CD1c-positive myeloid dendritic cell (primary cell): ENCODE results near the gene BACH2.

ENCODE experiments used
- DNase-seq: peaks from one replicate; pipeline ENCODE4 v3.0.0-alpha.2; 2016; ENCODE audit errors: extremely low spot score

Gene BACH2

DNA sequence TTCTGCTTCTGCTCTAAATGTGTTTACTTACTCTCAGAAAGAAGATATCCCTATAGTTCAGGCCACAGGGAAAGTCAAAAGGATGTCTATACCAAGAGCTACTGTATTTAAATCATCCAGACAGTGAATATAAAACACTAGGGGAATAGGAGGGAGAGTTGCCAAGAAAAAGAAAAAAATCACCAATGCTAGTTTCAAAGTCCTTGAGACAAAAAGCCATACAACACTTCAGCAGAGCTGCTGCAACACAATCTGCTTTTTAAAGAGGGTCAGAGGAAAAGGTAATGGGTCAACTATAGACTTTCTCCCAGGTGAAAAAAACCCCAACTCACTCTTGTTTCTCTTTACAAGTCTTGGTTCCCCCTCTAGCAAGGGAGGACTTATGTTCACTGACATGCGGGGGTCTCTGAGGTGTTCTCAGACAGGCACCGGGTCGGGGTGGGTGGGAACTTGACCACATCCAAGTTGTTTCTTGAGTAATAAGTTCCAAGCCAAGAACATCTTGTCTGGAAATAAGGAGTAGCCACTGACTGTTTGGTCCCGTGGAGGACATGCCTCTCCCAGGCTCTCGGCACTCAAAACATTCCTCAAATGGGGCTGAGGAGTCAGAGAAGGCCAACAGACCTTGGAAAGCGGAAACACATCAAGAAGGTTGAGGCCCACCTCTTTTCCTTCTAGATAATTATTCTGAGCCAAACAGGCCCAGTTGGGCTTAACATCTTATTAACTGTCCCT is 354.7 kb downstream of the BACH2 start:
- no peak for DNase-seq

DNA sequence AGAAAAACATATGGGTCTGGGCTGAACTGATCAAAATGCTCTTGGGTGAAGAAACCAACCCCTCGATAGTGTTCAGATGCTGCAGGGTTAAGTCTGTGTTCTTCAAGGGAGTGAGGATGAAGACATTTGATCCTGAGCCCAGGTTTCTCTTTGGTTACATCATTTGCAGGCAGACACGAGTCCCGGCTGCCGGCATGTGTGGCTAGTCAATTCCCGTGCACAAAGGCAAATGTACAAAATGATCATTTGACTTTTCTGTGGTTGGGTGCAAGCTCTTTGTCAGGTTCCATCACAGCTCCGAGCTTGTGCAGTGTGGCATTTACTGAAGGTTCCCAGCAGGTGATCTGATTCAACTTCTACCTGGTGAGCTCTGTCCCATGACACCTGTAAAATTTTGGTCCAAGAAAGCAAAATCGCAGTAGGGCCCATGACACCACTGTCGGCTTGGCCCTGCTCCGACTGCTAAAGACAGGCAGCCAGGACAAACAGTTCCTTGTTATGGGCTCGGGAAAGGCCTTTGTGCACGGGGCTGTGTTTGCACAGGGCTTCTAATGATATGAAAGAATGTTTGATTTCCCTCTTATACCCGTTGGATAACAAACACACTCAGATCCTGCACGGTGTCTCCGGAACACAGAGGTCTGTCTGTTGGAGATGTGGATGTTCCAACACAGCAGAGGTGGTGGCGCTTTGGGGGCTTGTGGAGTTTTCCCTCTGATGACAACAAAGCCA is 355.4 kb downstream of the BACH2 start:
- no peak for DNase-seq

DNA sequence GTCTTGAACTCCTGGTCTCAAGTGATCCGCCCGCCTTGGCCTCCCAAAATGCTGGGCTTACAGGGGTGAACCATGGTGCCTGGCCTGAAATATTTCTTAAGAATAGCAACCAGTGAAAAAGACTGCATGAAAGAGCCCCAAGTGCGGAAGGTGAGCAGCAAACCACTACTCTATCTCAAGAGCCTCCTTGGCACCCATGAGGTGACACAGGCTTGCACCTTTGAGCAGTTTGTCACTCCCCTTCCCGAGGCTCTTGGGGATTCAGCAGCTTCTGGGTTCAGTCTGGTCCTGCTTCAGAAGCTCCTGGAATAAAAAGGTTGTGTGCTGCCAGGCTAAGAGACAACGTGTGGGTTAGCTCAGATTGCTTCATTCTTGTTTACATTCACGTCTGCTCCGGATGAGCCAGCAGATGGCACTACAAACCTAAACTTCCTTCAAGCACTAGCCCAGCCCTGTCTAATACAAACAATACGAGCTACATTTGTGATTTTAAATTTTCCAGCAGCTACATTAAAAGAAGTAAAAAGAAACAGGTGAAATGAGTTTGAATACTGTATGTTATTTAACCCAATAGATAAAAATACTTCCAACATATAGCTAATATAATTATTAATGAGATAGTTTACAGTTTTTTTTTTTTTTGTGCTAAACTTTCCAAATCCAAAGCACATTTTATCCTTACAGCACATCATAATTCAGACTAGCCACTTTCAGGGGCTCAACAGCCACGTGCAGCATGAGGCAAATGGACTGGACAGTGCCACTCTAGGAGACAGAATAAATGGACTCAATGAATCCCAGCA is 356.2 kb downstream of the BACH2 start:
- peak; percentile 78 for DNase-seq

DNA sequence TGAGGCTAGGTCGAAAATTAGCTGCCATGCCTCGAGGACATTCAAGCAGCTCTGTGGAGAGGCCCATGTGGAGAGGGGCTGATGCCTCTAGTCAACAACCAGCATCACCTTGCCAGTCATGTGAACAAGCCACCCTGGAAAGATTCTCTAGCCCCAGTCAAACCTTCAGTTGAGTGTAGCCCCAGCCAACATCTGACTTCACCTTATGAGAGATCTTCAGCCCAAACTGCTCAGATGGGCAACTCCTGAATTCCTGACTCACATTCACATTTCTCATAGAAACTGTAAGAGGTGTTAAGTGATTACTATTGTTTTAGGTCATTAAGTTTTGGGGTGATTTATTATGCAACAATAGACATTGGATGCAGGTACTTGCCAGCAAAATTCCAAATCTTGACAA is 357.5 kb downstream of the BACH2 start:
- DNase-seq: no peak

DNA sequence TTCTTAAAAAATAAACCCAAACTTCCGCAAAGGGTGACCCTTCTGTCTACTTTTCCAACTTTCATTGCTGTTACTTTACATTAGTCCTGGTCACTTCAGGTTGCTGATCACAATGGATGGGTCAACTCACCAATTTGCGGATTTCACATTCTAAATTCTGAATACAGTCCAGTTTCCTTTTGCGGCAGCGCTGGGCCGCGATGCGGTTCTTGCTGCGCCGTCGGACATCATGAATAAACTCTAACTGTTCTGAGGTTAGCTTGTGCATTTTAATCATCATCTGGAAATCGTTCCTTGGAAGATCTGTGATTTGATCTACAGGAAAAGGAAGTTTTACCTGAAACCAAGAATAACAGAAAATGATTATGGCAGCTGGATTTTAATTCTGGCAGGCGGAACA is 358.6 kb downstream of the BACH2 start:
- DNase-seq: no peak

DNA sequence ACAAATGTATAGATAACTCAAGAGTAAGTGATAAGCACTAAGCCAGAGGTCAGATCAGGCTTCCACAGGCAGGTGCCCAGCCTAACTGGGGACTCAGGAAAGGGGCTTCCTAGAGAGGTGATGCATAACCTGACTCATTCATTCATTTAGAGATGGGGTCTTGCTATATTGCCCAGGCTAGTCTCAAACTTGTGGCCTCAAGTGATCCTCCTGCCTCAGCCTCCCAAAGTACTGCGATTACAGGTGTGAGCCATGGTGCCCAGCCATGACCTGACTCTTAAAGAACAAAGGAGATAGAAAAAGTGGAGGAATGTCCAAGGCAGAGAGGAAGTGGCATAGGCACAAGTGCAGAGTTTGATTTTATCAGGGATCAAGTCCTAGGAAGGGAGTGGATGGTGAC is 360.5 kb downstream of the BACH2 start:
- no peak for DNase-seq

DNA sequence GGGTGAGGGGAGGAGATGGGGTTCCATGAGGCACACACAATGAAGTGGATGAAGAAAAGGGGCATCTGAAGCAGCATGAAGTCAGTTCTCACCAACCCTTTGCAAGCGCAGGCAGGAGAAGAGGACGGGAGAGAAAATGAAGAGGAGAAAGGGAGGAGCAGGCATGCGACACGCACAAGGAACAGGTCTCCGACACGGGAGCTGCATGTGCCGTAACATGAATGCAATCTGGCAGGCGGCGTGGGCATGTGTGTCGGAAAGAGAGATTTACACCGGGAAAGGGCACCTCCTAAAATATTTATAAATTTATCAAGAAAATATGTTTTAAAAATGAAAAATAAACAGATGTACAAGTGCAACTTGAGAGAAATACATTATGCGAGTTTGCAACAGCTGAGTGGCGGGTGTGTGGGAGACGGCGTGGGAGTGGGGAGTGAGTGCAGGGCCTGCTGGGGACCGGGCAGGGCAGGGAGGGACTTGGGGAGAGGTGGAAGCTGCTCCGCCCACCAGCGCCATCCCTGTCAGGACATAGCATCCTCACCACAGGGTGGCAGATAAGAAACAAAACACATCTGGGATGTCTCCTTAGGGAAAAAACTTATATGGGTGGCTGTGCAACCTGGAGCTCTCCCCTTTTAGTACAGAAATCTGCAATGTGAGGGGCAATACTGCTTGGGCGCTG is 361.8 kb downstream of the BACH2 start:
- DNase-seq: no peak

DNA sequence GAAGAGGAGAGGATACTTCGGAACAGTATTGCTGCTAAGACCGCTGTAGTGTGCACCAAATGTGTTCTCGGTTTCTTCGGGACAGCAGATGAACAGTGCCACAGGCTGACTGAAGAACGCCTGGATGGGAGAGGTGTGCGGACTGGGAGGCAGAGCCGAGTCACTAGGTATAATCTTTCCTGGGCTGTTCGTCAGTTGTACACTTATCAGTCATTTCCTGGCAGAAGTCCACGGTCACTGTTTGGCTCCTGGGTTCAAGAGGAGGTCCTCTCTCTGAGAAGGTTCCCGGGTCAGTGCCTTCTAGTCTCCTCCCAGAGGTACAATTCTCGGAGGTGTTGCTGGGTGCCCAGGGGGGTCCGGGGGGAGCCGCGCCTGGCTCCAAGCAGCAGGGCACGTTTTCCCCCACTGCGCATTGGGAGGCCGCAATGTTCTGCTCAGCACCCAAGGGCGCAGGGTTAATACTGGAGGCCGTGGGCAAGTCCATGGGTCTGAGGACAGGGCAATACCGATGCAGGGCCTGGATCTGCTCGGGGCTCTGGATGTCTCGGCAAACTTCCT is 364.3 kb downstream of the BACH2 start:
- no peak for DNase-seq

DNA sequence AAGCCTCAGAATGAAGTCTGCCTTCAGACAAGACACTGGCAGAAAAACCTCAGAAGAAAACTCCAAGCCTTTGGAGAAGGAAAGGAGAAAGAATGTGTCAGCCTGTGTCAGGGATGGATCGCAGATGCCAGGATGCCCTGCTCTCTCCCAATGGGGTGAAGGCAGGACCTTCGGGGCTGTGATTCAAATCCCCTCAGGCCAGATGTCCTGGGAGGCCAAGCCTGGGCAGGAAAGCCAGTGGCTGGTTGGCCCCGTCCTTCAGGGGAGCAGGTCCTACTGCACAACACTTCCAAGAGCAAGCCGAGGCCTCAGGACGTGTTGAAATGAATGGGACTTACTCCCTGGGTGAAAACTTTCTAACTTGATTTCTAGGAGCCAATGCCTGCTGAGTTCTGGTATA is 365.9 kb downstream of the BACH2 start:
- DNase-seq: no peak

DNA sequence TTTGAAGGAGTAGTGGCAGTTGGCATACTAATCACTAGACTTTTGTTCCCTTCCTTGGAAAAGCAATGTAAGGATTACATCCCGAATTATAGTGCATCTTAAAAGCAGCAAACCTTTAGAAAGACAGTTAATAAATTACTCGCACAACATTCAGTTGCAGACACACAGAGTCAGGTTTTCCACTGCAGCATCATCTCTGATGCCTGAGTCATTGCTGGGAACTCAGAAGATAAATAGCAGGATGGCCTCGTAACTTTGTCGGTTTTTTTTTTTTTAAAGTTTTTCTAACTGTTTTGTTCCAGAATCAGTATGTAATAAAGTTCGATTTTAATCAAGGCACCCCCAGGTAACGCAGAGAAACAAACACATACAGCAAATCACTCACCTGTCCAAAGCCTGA is 368.0 kb downstream of the BACH2 start:
- DNase-seq: no peak

DNA sequence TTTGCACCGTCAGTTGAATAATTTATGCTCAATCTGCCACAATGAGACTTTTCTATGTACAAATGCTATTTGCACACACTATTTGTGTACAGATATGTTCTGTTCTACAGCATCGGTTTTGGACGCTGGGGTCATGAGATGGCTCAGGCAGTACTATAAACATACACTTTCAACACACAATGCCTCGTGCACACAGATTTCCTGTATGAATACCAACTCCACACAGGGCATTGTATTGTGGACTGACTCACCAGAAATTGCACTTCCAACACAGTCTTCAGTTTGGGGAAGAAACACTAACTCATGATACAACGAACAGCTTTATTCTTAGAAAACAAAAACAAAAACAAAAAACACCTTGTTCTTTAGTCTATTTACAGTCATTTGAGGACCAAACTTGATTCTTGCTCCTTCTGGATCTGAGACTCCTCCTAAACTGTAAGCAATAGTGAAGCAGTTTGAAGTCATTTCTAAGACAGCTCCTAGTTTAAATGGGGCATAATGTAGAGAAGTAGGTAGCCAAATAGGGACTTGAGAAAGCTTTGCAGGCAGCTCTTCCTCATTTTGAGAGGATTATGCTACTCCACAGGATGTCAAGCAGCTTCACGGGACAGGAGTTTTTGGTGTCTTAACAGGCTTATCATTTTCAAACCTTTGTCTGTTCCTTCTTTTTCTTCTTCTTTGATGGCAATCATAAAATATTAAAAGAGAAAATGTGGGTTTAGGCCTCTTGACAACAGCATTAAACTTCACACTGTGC is 368.7 kb downstream of the BACH2 start:
- peak; percentile 56 for DNase-seq

DNA sequence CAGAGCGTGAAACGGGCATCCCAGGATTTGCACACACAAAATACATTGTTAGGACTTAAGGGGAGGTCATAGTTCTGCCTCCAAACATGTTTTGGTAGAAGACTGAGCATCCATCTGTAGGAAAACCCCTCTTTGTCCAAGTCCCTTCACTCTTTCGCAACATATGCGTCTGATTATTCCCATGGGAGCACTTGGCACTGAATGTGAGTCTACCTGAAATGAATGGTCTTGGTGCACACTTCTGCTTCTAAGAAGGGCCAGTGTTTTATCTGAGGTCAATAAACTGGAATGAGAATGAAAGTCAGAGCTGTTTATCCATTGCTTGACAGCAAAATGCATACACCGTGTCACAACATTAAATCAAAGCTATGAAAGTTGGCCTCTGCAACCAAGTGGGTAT is 369.4 kb downstream of the BACH2 start:
- no peak for DNase-seq

DNA sequence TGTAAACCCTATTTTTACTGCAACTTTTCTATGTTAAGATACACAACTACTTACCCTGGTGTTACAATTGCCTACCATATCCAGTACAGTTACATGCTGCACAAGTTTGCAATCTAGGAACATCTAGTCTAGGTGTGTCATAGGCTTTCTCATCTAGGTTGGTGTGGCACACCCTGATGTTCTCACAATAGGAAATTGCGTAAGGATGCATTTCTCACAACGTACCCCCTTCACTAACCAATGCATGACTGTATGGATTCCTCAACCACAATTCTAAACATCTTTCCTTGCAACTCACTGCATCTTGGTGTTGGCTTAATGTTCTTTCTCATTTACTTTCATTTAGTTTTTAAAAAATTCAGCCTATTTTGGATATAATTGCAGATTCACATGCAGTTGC is 370.8 kb downstream of the BACH2 start:
- no peak for DNase-seq

DNA sequence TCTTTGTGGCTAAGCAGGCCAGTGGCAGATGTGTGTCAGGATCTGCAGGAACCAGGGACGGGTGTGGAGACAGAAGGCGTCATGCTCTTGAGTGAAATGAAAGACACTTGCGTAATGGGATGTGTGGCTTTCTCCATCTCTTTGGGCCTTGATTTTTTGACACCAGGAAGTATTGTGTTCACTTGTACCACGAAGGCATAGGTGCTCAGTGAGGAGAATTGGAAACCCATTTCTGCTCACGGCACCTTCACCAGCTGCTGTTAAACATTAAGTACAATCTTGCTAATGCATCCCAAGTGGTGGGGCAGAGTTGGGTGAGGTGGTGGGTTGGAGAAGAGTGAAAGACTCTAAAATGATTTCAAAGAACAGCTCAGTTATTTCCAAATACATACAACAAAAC is 372.4 kb downstream of the BACH2 start:
- DNase-seq: no peak

DNA sequence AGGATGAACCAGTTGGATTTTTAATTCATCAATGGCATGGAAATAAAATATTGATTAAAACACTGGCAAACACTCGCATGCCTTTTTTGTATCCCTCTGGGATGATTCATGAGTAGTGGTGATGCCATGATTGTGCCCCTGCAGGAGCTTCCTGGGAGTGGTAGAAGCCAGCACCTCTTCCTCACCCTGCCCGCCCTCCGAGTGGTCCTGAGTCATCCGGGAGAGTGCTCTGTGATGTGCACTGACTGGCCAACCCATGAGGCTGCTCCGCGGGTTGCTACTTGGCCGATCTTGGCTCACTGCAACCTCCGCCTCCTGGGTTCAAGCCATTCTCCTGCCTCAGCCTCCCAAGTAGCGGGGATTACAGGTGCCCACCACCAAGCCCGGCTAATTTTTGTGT is 375.0 kb downstream of the BACH2 start:
- no peak for DNase-seq

DNA sequence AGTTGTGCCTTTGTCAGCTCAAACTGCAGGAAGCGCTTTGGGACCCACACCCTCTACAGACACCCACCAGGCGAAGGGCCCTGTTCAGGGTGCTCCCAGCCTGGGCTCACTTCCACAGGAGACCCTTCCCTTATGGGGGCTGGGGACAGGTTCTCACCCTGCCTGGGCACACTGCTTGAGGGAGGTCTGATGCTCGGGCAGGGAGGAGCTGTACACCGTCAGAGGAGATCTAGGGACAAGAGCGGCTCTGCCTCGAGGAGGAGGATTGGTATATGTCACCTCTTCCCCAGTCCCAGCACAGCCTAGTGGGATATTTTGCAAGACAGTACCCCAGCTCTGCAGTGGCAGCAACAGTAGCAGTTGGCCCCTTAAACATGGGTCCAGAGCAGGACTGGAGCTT is 375.4 kb downstream of the BACH2 start:
- DNase-seq: no peak

DNA sequence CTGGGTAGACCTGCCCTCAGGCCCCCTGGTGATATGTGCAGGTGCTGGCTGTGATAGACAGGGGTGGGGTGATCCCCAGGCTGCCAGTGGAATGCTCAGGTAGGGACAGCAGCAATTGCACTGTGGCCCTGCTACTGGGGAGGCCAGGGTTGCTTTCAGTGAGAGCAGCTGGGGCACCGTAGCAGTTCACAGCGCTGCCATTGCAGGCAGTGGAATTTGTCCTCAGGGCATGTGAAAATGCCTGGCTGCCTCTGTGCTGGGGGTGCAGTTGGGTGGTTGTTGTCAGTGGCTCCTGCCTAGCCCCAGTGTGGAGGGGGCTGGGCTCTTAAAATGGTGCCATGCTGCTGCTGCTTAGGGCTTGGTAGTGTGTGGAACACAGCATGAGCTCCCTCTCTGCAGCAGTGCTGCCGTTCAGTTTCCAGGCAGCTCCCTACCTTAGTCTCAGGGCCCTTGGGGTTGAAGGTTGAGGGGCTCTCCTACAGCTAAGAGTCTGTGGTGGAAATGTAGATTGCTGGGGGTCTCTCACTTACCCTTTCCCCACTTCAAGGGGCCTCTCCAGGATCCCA is 378.8 kb downstream of the BACH2 start:
- DNase-seq: no peak

DNA sequence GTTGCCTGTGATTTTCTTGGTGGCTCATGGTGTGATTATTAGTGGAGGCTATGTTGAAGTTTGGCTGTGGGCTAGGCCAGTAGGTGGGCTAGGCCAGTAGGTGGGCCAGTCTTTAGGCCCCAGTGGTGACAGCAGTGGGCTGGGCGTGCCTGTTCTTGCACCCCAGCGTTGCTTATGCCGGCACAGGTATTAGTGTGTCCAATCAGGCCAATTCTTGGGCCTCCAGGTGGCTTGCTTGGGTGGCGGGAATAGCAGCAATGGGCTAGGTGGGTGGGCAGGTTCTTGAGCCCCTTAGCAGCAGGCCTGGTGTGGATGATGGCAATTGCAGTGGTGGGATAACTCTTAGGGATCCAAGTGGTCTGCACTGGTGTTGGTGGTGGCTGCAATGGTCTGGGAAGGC is 379.4 kb downstream of the BACH2 start:
- no peak for DNase-seq

DNA sequence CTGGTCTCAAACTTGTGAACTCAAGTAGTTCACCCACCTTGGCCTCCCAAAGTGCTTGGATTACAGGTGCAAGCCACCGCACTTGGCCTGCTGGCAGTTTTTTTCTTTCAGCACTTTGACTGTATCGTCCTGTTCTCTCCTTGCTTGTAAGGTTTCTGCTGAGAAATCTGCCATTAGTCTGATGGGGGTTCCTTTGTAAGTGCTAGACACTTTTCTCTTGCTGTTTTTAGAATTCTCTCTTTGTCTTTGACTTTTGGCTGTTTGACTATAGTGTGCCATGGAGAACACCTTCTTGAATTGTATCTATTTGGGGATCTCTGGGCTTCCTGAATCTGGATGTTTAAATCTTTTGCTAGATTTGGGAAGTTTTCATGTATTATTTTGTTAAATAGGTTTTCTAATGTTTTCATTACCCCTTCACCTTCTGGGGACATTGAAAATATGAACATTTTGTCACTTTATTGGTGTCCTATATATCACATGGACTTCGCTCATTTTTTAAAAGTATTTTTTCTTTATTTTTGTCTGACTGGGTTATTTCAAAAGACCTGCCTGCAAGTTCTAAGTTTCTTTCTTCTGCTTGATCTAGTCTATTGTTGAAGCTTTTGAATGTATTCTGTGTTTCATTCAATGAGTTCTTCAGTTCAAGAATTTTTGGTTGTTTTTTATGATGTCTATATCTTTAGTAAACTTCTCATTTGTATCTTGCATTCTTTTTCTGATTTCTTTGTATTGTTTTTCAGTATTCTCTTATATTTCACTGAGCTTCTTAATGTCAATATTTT is 380.3 kb downstream of the BACH2 start:
- no peak for DNase-seq

DNA sequence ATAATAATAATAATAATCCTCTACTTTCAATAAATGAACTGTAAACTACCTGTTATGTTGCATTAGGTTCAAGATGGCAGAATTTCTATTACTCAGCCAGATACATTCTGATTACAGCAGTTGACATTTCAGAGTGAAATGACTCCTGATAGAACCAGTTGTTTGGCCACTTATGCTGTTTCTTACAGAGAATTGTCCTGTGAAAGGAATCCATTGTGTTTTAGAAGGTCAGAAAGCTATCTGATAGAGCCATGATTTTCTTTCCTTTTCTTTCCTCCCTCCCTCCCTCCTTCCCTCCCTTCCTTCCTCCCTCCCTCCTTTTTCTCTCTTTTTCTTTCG is 385.8 kb downstream of the BACH2 start:
- DNase-seq: no peak
